Measurements from ENCODE around the gene AVP. TPM values are rescaled to one million over a fixed set of nuclear protein-coding genes. Genes with fewer than 3 reads are reported as not detected.
A peak's percentile ranks its signal among the peaks of the same experiment; 100 is the strongest.

The AVP gene
- total RNA-seq, 1 donor from 2014 or later = not detected

DNA sequence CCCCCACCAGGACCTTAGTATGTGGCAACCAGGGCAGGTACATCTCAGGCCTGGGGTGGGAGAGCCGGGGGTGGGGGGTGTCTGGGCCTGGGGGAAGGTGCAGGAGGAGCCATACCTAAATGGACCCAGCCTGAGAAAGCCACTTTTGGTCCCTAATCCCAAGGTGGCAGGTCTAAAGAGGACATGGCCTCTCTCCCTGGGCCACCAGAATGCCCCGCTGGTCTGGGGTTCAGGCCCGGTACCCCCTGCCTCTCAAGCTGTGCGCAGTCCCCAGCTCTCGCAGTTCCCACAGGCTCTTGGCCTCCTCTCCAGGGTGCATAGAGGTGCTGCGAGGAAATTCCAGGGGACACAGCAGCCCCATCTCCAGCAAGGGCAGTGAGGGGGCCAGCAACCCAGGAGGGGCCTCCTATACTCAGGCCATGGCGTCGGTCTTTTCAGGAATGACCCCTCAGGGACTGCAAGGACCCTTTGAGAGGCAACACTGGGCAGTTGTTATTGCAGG lies 1.1 kb upstream of the AVP start:
- TF ChIP-seq, protein P1, sequence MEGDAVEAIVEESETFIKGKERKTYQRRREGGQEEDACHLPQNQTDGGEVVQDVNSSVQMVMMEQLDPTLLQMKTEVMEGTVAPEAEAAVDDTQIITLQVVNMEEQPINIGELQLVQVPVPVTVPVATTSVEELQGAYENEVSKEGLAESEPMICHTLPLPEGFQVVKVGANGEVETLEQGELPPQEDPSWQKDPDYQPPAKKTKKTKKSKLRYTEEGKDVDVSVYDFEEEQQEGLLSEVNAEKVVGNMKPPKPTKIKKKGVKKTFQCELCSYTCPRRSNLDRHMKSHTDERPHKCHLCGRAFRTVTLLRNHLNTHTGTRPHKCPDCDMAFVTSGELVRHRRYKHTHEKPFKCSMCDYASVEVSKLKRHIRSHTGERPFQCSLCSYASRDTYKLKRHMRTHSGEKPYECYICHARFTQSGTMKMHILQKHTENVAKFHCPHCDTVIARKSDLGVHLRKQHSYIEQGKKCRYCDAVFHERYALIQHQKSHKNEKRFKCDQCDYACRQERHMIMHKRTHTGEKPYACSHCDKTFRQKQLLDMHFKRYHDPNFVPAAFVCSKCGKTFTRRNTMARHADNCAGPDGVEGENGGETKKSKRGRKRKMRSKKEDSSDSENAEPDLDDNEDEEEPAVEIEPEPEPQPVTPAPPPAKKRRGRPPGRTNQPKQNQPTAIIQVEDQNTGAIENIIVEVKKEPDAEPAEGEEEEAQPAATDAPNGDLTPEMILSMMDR (IDR thresholded peaks at IDR 0.05) = no peak
- H3K4me3 Mint-ChIP-seq (ENCODE audit: unreplicated experiment) = no peak overlapping the region
- no peaks in the 10 kb centered on the region for H3K4me1 Mint-ChIP-seq (ENCODE audit: low read depth)
- H3K36me3 Mint-ChIP-seq (ENCODE audit: low read depth) = no peaks in the 10 kb centered on the region
- peak; percentile 84 for DNase-seq (ENCODE audit: low spot score)
- H3K9me3 Mint-ChIP-seq (ENCODE audit: low read depth) = no peaks in the 10 kb centered on the region
- H3K27ac Mint-ChIP-seq (ENCODE audit: unreplicated experiment) = no peak overlapping the region
- peaks cover 43% of the 10 kb centered on the region for H3K27me3 Mint-ChIP-seq (ENCODE audit: low read depth)

DNA sequence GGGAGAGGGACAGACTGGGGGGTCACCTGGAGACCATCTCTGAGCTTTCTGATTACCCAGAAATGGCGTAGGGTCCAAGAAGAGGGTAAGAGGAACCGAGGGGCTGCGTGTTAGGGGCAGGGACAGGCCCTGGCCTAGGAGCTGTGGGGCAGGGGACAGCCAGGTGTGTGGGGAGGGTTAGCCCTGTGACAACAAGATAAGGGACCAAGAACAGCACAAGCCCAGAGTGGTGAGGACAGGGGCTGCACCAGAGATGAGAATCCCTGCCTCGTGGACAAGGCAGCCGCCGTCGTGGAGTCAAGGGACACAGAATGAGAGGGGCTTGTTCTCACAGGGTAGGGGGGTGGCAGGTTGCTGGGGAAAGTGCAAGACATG lies 449 bp upstream of the AVP start:
- no peaks in the 10 kb centered on the region for H3K4me1 Mint-ChIP-seq (ENCODE audit: low read depth)
- no peaks in the 10 kb centered on the region for H3K36me3 Mint-ChIP-seq (ENCODE audit: low read depth)
- H3K9me3 Mint-ChIP-seq (ENCODE audit: low read depth) = no peaks in the 10 kb centered on the region
- H3K4me3 Mint-ChIP-seq (ENCODE audit: unreplicated experiment) = no peak overlapping the region
- peaks cover 40% of the 10 kb centered on the region for H3K27me3 Mint-ChIP-seq (ENCODE audit: low read depth)
- DNase-seq (ENCODE audit: low spot score) = peak; percentile 62
- no peak overlapping the region for H3K27ac Mint-ChIP-seq (ENCODE audit: unreplicated experiment)
- TF ChIP-seq, protein P1 (IDR thresholded peaks at IDR 0.05) = no peak

DNA sequence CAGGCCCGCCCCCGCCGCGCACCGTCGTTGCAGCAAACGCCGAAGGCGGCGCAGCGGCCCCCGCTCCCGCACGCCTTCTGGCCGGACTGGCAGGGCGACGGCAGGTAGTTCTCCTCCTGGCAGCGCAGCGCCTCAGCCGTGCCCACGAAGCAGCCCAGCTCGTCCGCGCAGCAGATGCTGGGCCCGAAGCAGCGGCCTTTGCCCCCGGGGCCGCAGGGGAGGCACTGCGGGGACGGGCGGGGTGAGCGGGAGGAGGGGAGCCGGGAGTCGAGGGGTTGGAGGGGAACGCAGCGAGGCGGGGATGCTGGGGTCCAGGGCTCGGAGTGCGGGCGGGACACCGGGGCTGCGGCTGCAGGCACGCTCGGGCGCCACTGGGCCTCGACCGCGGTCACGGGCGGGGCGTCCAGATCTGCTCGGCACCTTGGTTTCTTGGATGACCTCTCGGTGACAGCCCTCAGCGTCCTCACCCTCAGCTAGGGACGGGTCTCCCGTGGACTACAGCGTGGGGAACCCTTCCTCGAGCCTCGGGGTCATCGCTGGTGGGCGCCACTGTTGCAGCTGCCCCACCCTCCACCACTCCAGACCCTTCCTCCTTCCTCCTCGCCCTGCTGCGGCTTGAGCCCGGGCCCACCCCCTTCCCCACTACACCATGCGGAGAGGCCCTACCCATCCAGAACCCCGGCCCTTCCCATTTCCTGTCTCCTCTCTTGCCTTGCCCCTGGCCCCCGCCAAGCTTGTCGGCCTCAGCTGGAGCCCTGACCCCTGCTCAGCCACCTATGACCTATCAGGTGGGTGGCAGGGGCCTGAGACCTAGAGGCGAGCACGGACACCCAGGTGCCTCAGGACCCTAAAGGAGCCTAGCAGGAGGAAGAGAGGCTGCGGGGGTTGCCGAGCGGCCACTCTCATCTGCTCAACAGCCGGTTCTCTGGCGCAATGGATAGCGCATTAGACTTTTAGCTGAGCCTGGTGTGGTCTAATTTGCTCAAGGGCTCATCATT lies 1.3 kb downstream of the AVP start:
- TF ChIP-seq, protein P1 (IDR thresholded peaks at IDR 0.05) = no peak
- peak; percentile 87 for DNase-seq (ENCODE audit: low spot score)
- H3K27ac Mint-ChIP-seq (ENCODE audit: unreplicated experiment) = no peak overlapping the region
- H3K36me3 Mint-ChIP-seq (ENCODE audit: low read depth) = no peaks in the 10 kb centered on the region
- peaks cover 3% of the 10 kb centered on the region for H3K9me3 Mint-ChIP-seq (ENCODE audit: low read depth)
- H3K4me3 Mint-ChIP-seq (ENCODE audit: unreplicated experiment) = peak overlapping the region; percentile 33
- H3K27me3 Mint-ChIP-seq (ENCODE audit: low read depth) = peaks cover 36% of the 10 kb centered on the region
- H3K4me1 Mint-ChIP-seq (ENCODE audit: low read depth) = no peaks in the 10 kb centered on the region

DNA sequence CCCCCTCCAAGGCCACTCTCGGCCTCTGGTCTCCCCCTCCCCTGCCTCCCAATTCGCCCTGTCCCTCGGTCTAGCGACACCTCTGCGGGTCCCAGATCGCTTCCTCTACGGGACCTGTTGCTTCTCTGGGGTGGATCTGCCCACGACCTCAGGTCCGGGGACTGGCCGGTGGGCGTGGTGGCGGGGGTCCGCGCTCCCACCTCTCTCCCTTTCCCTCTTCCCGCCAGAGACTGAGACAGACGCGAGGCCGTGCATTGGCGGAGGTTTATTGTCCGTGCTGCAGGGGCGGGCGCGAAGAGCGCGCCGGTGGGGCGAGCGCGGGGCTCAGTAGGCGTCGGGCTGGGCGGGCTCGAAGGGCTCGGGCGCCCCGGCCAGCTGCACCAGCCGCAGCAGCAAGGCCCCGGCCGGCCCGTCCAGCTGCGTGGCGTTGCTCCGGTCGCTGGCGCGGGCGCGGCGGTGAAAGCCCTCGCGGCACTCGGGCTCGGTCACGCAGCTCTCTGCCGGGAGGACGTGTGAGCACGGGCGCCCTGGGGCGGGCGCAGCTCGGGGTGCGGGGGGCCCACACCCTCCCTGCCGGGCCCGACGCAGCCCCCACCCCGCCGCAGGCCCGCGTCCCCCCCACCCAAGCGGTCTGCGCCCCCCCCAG lies 2.1 kb downstream of the AVP start:
- Mint-ChIP-seq H3K27me3 (ENCODE audit: low read depth) (peaks cover 36% of the 10 kb centered on the region), H3K27ac (ENCODE audit: unreplicated experiment) (no peak overlapping the region), H3K4me1 (ENCODE audit: low read depth) (no peaks in the 10 kb centered on the region), H3K4me3 (ENCODE audit: unreplicated experiment) (no peak overlapping the region), H3K36me3 (ENCODE audit: low read depth) (no peaks in the 10 kb centered on the region), H3K9me3 (ENCODE audit: low read depth) (peaks cover 3% of the 10 kb centered on the region)
- TF ChIP-seq, protein P1 (IDR thresholded peaks at IDR 0.05) = no peak
- peak; percentile 79 for DNase-seq (ENCODE audit: low spot score)

DNA sequence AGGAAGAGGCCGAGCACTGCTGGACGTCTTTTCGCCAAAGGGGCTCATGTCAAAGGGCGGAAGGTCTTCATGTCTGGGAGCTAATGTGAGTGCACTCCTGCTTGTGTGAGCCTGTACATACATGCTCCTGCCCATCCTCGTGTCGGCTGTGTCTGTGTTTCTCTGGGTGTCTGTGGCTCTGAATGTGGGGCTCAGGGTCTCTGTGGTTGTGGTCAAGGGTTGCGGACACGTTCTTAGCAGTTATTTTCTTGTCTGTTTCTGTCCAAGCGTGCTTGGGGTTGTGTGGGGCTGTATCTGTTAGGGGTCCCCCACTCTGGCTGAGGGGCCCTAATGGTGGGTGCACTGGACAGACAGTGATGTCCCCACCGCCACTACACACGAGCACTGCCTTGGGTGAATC lies 2.9 kb downstream of the AVP start:
- DNase-seq (ENCODE audit: low spot score) = peak; percentile 51
- peaks cover 3% of the 10 kb centered on the region for H3K9me3 Mint-ChIP-seq (ENCODE audit: low read depth)
- H3K4me3 Mint-ChIP-seq (ENCODE audit: unreplicated experiment) = no peak overlapping the region
- no peak overlapping the region for H3K27ac Mint-ChIP-seq (ENCODE audit: unreplicated experiment)
- no peaks in the 10 kb centered on the region for H3K4me1 Mint-ChIP-seq (ENCODE audit: low read depth)
- H3K36me3 Mint-ChIP-seq (ENCODE audit: low read depth) = no peaks in the 10 kb centered on the region
- TF ChIP-seq, protein P1 (IDR thresholded peaks at IDR 0.05) = no peak
- H3K27me3 Mint-ChIP-seq (ENCODE audit: low read depth) = peaks cover 38% of the 10 kb centered on the region

Data from chondrocyte (in vitro differentiated cells).